PC-3 (cell line): ENCODE results near the gene SLC15A3.

Experiments
- CTCF ChIP-seq: fragments of 300-600 bp; sonication (generic); conservative IDR thresholded peaks from 2 replicates; pipeline ENCODE4 v1.5.1; 2017; ENCODE audit warnings: antibody characterized with exemption, low read depth, mild to moderate bottlenecking, low read length
- EZH2phosphoT487 ChIP-seq: fragments of 300-600 bp; sonication (generic); IDR thresholded peaks from 2 replicates; pipeline ENCODE4 v1.6.1; 2018; ENCODE audit warnings: mild to moderate bottlenecking, antibody characterized with exemption, low read length, borderline replicate concordance

DNA sequence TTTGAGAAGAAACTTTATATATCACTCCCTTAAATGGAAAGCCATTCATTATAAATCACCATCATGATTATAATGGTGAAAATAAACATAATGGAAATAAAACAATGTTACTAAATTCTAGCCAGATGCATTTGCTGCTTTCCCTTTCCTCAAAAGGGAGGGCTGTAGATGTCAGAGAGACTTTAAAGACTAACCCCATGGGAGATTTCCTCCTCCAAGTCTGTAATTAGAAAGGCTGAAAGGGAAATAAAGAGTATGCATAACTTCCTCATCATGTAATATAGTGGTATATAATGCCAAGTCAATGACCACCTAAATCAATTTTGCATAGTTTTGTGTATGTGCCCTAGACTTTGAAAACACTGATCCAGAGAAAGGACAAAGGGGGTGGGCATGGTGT, 25.9 kb upstream of the SLC15A3 start:
- TF ChIP-seq CTCF = no peak
- TF ChIP-seq EZH2phosphoT487 = no peak
